Progenitor cell of endocrine pancreas (in vitro differentiated cells): Measurements from ENCODE around the gene ACOX3. TPM values are rescaled to one million over a fixed set of nuclear protein-coding genes. Genes with fewer than 3 reads are reported as not detected.

Experiments used
- DNase-seq: peaks from one replicate; pipeline ENCODE4 v3.0.0; 2021; ENCODE audit warnings: low spot score; ENCODE audit not compliant: unreplicated experiment
- H3K27ac Mint-ChIP-seq: 2 replicates; pipeline ENCODE4 v1.8.0; 2021; ENCODE audit warnings: mild to moderate bottlenecking, moderate library complexity, mixed read lengths
- H3K27me3 Mint-ChIP-seq: 2 replicates; pipeline ENCODE4 v1.8.0; 2021; ENCODE audit warnings: mixed read lengths
- H3K36me3 Mint-ChIP-seq: 2 replicates; pipeline ENCODE4 v1.8.0; 2022; ENCODE audit warnings: mixed read lengths; ENCODE audit not compliant: insufficient read depth
- H3K4me1 Mint-ChIP-seq: 2 replicates; pipeline ENCODE4 v1.8.0; 2021; ENCODE audit warnings: low read depth, mixed read lengths
- H3K4me3 Mint-ChIP-seq: 2 replicates; pipeline ENCODE4 v1.8.0; 2021; ENCODE audit warnings: low read depth, mild to moderate bottlenecking, moderate library complexity, mixed read lengths
- H3K9me3 Mint-ChIP-seq: 2 replicates; pipeline ENCODE4 v1.8.0; 2021; ENCODE audit warnings: low read depth, mixed read lengths
- CTCF ChIP-seq: fragments of 200-600 bp; sonication (generic); IDR thresholded peaks from one replicate; pipeline ENCODE4 v1.5.0; 2021; ENCODE audit warnings: antibody characterized with exemption, mild to moderate bottlenecking; ENCODE audit not compliant: unreplicated experiment
- total RNA-seq: library from RNA; stranded (reverse); gene quantifications from 2 replicates; pipeline ENCODE4 v1.2.1, GENCODE V29; 2021

The ACOX3 gene
- total RNA-seq, 1 donor from 2014 or later = 22.6 TPM

GRCh38 chr4:8369426-8370105, 71.0 kb downstream of the ACOX3 start:
- H3K4me1 Mint-ChIP-seq = no peaks in the 10 kb centered on the region
- H3K27ac Mint-ChIP-seq = no peak overlapping the region
- TF ChIP-seq CTCF = no peak
- H3K27me3 Mint-ChIP-seq = no peaks in the 10 kb centered on the region
- H3K9me3 Mint-ChIP-seq = no peaks in the 10 kb centered on the region
- peaks cover 1% of the 10 kb centered on the region for H3K36me3 Mint-ChIP-seq
- no peak overlapping the region for H3K4me3 Mint-ChIP-seq
- DNase-seq = no peak

- Mint-ChIP-seq H3K4me1 (no peaks in the 10 kb centered on the region), H3K27me3 (no peaks in the 10 kb centered on the region), H3K36me3 (peaks cover 1% of the 10 kb centered on the region), H3K4me3 (no peak overlapping the region), H3K9me3 (no peaks in the 10 kb centered on the region), H3K27ac (no peak overlapping the region)
- no peak for DNase-seq
- TF ChIP-seq CTCF = no peak
Observed at GRCh38 chr4:8368998-8369397, 71.5 kb downstream of the ACOX3 start.

GRCh38 chr4:8368061-8368481, 72.5 kb downstream of the ACOX3 start:
- Mint-ChIP-seq H3K27ac (no peak overlapping the region), H3K9me3 (peaks cover 3% of the 10 kb centered on the region), H3K27me3 (no peaks in the 10 kb centered on the region), H3K4me1 (no peaks in the 10 kb centered on the region), H3K36me3 (peaks cover 3% of the 10 kb centered on the region), H3K4me3 (no peak overlapping the region)
- TF ChIP-seq CTCF = no peak
- DNase-seq = no peak

DNA sequence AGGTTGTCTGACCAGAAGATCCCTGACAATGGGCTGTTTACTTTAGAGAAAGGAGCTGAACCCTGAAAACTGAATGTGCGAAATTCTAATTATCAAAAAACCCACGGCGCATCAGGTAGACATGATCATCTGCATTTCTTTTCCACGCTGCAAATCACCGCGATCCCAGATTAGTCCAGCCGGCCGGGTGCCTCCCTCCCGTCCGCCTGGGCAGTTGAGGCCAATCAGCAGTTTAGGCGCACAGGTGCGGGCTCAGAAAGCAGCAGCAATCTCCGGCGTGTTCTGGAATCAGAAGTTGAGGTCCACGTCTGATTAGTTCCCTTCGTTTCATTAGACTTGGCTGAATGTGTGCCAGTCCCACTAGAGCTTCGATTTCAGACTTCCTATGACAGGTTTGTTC, 73.9 kb downstream of the ACOX3 start:
- H3K27ac Mint-ChIP-seq = no peak overlapping the region
- H3K27me3 Mint-ChIP-seq = no peaks in the 10 kb centered on the region
- no peaks in the 10 kb centered on the region for H3K4me1 Mint-ChIP-seq
- no peak overlapping the region for H3K4me3 Mint-ChIP-seq
- H3K9me3 Mint-ChIP-seq = peaks cover 6% of the 10 kb centered on the region
- H3K36me3 Mint-ChIP-seq = peaks cover 3% of the 10 kb centered on the region
- no peak for DNase-seq
- TF ChIP-seq CTCF = no peak

DNA sequence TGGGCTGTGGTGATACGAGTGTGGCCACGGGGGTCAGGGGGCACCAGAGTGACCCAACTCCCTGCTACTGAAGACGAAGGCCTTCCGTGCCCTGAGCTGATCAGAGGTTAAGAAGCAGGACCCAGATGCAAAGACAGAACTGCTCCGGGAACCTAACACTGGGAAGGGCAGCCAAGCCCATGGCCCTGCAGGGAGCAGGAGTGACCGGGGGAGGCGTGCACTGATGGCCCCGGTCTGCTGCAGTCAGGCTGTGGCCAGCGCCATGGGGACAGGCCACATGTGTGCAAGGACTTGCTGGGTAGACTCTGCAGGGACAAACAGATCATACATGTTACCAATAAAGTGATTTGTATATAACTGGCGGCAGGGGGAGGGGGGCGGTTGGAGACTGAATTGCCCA, 74.6 kb downstream of the ACOX3 start:
- no peak overlapping the region for H3K4me3 Mint-ChIP-seq
- no peaks in the 10 kb centered on the region for H3K4me1 Mint-ChIP-seq
- H3K9me3 Mint-ChIP-seq = peaks cover 6% of the 10 kb centered on the region
- TF ChIP-seq CTCF = no peak
- H3K27ac Mint-ChIP-seq = no peak overlapping the region
- peaks cover 3% of the 10 kb centered on the region for H3K36me3 Mint-ChIP-seq
- DNase-seq = no peak
- no peaks in the 10 kb centered on the region for H3K27me3 Mint-ChIP-seq
